ENCODE results near the gene MAPK1. TPM values are rescaled to one million over a fixed set of nuclear protein-coding genes. Genes with fewer than 3 reads are reported as not detected.

The MAPK1 gene
- total RNA-seq, 1 donor from 2014 or later = 42.3 TPM

DNA sequence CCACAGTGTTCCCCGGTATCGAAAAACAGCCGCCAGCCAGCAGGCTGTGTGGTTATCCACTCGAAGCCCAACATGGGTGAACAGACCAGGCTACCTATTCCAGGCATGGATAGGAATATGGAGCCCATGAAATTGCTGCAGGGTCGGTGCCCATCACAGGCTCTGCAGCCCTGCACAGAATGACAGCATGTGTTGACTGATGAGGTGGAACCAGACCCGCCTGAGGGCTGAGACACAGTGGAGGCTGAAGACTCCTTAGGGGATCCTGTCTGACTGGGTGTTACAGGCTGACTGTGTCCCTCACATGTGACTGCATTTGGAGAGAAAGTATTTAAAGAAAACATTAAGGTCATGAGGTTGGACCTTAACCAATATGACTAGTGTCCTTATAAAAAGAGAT is 125.7 kb downstream of the MAPK1 start:
- H3K4me3 ChIP-seq (ENCODE audit: low read depth, low read length) = no peak overlapping the region
- no peak for DNase-seq (ENCODE audit: low read depth)
- TF ChIP-seq, protein P1, sequence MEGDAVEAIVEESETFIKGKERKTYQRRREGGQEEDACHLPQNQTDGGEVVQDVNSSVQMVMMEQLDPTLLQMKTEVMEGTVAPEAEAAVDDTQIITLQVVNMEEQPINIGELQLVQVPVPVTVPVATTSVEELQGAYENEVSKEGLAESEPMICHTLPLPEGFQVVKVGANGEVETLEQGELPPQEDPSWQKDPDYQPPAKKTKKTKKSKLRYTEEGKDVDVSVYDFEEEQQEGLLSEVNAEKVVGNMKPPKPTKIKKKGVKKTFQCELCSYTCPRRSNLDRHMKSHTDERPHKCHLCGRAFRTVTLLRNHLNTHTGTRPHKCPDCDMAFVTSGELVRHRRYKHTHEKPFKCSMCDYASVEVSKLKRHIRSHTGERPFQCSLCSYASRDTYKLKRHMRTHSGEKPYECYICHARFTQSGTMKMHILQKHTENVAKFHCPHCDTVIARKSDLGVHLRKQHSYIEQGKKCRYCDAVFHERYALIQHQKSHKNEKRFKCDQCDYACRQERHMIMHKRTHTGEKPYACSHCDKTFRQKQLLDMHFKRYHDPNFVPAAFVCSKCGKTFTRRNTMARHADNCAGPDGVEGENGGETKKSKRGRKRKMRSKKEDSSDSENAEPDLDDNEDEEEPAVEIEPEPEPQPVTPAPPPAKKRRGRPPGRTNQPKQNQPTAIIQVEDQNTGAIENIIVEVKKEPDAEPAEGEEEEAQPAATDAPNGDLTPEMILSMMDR (conservative IDR thresholded peaks at IDR 0.05; ENCODE audit: low read depth, low read length) = no peak

DNA sequence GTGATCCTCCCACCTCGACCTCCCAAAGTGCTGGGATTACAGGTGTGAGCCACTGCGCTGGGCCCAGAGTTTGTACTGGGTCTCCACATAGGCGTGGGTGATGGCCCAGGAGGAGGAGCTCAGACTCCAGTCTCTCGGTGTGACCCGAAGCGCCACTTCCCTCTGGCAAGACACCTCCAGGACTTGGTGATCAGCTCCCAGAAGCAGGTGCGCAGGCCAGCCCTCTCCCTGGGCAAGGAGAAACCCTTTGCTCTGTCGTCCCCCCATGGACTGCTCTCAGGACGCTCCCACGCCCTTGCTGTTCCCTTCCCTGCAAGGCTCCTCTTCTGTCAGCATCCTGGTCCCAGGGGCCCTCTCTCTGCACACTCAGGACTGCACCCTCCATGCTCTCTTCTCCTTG is 126.4 kb downstream of the MAPK1 start:
- no peak overlapping the region for H3K4me3 ChIP-seq (ENCODE audit: low read depth, low read length)
- TF ChIP-seq, protein P1 (conservative IDR thresholded peaks at IDR 0.05; ENCODE audit: low read depth, low read length) = no peak
- DNase-seq (ENCODE audit: low read depth) = no peak

DNA sequence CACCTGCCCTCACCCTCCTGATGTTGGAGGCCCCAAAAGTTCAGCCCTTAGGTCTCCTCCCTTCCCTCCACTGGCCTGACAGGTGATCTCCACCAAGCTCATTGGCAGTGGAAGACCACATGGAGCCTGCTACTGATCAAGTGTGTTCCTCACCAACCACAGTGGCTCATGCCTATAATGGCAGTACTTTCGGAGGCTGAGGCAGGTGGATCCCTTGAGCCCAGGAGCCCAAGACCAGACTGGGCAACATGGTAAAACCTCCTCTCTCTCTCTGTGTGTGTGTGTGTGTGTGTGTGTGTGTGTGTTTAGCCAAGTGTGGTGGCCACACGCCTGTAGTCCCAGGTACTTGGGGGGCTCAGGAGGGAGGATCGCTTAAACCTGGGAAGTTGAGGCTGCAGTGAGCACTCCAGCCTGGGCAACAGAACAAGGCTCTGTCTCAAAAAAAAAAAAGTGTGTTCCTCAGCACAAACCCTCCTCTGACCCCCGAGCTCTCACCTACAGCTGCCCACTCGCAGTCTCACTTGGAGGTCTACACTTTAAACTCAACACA is 127.5 kb downstream of the MAPK1 start:
- DNase-seq (ENCODE audit: low read depth) = no peak
- TF ChIP-seq, protein P1 (conservative IDR thresholded peaks at IDR 0.05; ENCODE audit: low read depth, low read length) = no peak
- no peak overlapping the region for H3K4me3 ChIP-seq (ENCODE audit: low read depth, low read length)

GRCh38 chr22:21738966-21739365 is 128.5 kb downstream of the MAPK1 start:
- DNase-seq (ENCODE audit: low read depth) = no peak
- H3K4me3 ChIP-seq (ENCODE audit: low read depth, low read length) = no peak overlapping the region
- TF ChIP-seq, protein P1 (conservative IDR thresholded peaks at IDR 0.05; ENCODE audit: low read depth, low read length) = no peak

GRCh38 chr22:21738081-21738480 is 129.4 kb downstream of the MAPK1 start:
- DNase-seq (ENCODE audit: low read depth) = no peak
- TF ChIP-seq, protein P1 (conservative IDR thresholded peaks at IDR 0.05; ENCODE audit: low read depth, low read length) = no peak
- no peak overlapping the region for H3K4me3 ChIP-seq (ENCODE audit: low read depth, low read length)

- no peak for DNase-seq (ENCODE audit: low read depth)
- H3K4me3 ChIP-seq (ENCODE audit: low read depth, low read length) = no peak overlapping the region
- TF ChIP-seq, protein P1 (conservative IDR thresholded peaks at IDR 0.05; ENCODE audit: low read depth, low read length) = no peak
These were observed 130.5 kb downstream of the MAPK1 start for GRCh38 chr22:21736948-21737347.

DNA sequence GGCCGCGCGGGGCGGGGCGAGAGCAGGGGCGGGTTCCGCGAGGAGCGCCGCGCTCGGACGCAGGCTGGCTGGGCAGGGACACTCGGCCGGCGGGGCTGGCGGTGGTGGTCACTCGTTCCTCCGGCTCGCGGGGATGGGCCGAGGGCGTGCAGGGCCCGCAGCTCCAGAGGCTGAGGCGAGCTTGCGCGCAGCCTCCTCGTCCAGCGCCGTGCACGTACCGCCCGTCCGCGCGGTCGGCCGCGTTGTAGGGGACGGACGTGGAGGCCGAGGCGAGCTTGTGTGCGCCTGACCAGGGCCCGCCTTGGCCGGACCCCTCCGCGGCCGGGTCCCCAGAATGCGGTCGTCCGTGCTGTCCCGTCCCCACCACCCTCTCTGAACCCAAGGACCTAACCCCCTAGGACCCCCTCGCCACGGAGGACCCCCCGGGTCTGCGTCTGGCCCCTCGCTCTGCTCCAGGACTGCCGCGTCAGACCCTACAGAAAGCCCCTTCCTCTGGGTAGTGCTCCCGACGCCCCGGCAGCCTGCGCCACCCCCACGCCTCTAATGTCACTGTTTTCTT is 131.3 kb downstream of the MAPK1 start:
- DNase-seq (ENCODE audit: low read depth) = no peak

More for the DNA sequence above, 131.3 kb downstream of the MAPK1 start:
- peak overlapping the region; percentile 60 for H3K4me3 ChIP-seq (ENCODE audit: low read depth, low read length)
- TF ChIP-seq, protein P1 (conservative IDR thresholded peaks at IDR 0.05; ENCODE audit: low read depth, low read length) = no peak
